Activated naive CD4-positive, alpha-beta T cell treated with Interleukin-2 at 50 U/mL for 16 hours (primary cell): ENCODE results near the gene PLXNB3.
"Not testable (repeated sequence)": the region's sequence is repeated elsewhere in the genome, so short reads cannot be mapped to it uniquely, and the experiment has no call there.

Experiments
- DNase-seq: peaks from one replicate; pipeline ENCODE4 v3.0.0-alpha.2; 2020

PLXNB3 gene

DNA sequence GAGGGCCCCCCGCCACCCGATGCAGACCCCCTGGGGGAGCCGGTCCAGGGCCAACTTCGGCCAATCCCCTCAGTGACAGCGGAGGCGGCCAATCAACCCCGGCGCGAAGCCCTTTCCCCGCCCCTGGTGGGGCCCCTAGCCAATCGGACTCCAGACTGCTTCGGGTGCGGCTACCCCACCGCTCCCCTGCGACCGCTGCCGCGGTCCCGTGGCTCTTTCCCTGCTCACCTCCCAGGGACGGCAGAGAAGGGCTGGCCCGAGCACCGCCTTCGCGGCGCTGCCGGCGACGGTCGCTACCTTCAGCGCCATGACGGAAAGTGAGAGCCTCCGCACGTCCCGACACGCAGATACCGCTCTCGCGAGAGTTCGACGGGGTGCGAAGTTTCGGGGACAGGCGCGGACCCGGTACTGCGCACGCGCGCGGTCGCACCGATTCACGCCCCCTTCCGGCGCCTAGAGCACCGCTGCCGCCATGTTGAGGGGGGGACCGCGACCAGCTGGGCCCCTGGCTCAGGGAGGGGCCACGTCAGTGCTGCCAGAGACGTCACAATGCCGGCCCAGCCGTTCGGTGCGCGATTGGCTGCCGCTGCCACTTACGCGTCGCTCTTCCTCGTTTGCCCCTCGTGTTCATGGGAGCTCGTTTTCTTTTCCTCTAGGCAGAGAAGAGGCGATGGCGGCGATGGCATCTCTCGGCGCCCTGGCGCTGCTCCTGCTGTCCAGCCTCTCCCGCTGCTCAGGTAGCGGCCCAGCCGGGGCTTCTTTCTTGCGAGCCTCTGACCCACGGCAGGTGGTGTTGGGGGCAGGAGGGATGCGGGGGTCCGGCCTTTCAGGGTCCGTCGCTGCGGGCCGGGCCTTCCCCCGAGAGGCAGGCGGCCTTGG is 30.2 kb downstream of the PLXNB3 start, which contains the start of the genes IDH3G and SSR4:
Gene IDH3G (minus strand): TSS at position 358 of the 879 bp plus-strand sequence. CDS start 49 bp downstream, at position 309.
Gene SSR4 (plus strand): TSS at position 651 of the 879 bp plus-strand sequence. CDS start 20 bp downstream, at position 671.
- DNase-seq: peak; percentile 91

GRCh38 chrX:153794897-153795816 is 31.1 kb downstream of the PLXNB3 start:
- peak; percentile 28 for DNase-seq

DNA sequence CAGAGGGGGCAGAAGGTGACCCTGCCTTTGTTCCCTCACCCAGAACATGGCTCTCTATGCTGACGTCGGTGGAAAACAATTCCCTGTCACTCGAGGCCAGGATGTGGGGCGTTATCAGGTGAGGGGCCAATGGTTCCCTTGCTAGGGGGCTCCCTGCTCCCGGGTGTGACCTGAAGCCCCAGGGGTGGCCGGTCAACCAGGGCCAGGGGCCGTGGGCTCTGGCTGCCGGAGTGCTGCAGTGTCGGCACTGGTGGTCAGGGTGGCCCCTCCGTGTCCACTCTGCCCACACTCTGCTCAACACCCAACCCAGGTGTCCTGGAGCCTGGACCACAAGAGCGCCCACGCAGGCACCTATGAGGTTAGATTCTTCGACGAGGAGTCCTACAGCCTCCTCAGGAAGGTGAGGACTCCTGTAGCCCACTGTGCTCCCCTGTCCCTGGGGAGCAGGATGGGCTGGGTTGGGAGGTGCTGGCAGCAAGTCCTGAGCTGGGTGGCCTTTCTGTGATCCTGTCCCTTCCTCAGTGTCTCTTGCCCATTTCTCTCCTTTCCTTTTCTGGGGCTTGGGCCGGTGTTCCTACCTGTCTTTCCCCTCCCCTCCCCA is 33.5 kb downstream of the PLXNB3 start:
- no peak for DNase-seq

GRCh38 chrX:153799326-153799725 is 35.3 kb downstream of the PLXNB3 start:
- no peak for DNase-seq

DNA sequence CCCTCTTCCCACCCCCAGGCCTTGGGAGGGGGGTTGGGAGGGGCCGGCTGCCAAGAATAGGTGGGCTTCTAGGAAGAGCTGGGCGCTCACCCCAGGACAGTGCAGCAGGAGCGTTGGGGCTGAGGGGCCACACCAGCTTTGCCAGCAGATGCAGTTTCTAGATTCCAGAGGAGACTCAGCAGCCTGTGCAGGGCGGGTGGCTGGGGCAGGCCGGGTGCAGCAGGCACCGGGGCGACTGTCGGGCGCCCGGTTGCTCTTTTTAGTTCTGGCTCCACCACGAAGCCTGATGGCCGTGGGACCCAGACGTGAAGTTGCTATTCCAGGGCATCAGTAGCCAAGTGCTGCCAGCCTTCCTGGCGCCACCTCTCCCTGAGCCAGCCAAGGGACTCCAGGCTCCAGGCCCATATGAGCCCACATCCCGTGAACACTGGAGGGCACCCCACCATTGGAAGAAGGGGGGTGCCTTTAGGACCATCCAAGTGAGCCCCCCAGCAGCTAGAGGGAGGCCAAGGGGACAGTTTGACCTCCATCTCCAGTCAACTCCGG is 36.2 kb downstream of the PLXNB3 start:
- no peak for DNase-seq

DNA sequence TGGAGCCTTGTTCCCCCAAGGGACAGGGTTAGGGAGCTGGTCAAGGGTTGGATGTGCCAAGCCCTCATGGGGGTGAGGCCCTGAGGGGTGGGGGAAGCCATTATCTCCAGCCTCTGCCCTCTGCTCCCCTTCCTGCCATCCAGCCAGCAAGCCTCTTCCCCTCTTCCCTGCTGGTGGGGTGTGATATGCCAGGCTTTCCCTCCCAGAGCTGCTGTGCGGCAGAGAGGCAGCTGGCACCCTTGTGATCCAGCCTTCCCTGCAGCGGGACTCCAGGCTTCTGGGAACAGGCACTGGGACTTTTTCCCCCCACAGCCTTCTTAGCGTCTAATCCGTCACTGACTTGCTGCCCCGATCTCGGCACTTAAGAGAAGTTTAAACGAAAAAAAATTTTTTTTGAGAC is 36.7 kb downstream of the PLXNB3 start:
- DNase-seq: no peak

DNA sequence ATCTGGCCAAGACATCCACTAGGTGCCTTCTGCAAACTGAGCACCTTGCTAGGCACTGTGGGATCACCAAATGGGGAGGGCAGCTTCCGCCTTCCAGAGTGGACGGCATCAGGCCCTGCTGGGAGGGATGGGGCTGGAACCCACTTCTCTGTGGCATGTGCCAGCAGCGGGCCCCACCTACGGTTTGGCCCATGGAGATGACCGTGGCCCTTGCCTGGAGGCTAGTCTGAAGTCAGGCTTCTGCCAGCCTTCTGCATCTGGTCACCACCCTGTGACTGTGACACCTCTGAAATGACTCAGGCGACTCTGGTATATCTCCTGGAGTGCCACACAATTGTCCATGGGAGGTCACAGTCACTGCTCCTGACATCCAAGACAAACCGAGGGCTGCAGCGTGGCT is 37.6 kb downstream of the PLXNB3 start:
- no peak for DNase-seq

- no peak for DNase-seq
Observed at GRCh38 chrX:153802513-153803045, 38.5 kb downstream of the PLXNB3 start.

DNA sequence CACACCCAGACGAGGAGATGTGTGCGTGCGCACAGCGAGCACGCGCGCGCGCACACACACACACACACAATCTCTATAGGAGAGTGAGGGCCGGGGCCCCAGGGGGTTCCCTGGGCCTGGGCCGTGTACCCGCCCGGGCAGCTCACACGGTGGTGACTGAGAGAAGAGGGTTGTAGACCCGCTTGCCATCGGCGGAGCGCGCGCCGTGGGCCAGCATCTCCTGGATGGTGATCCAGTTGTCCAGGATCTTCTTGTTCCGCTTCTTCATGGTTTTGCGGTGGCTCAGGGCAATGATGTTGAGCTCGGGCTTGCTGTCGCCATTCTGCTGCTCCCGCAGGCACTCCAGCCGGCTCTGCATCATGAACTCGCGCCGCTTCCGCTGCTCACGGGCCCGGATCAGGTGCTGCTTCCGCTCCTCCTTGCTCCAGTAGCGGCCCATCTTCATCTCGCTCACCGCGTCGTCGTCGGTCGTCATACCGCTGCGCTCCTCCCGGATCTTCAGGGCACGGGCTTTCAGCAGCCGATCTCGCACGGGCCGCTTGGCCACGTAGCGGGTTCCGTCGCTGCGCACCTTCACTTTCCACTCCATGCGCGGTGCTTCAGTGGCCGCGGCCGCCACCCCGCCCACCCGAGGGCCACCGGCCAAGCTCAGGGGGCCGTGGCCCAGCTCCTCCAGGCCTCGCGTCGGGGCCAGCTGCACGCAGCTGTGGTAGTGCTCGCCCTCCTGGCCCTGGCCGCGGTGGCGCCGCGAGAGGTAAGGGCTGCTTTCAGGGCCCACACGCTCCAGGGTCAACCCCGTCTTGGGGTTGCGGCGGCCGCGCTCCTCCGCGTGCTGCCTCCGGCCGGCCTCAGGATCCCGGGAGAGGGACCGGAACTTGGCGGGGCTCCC is 39.4 kb downstream of the PLXNB3 start:
- DNase-seq: no peak

DNA sequence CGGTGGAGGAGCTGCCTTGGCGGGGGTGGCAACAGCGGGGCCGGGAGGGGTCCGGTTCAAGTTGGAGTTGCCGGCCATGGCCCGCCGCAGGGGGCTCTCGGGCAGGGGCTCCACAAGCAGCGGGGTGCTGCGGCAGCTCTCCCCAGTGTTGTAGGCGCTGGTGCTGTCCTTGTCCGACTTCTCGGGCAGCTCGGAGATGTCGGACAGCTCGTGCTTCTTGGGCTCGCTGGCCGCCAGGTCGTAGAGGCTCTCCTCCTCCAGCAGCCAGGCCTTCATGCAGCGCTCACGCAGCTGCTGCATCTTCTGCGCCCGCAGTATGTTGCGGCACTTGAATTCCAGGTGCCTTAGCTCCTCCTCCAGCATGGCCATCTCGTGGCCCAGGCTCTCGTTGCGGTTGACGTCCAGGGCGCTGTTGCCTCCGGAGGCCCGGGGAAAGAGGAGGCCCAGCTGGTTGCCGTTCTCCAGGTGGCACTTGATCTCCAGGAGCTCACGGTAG is 40.1 kb downstream of the PLXNB3 start:
- DNase-seq: no peak

- DNase-seq: no peak
Observed at GRCh38 chrX:153804621-153805020, 40.6 kb downstream of the PLXNB3 start.

- DNase-seq: no peak
Observed at GRCh38 chrX:153805436-153805835, 41.4 kb downstream of the PLXNB3 start.

DNA sequence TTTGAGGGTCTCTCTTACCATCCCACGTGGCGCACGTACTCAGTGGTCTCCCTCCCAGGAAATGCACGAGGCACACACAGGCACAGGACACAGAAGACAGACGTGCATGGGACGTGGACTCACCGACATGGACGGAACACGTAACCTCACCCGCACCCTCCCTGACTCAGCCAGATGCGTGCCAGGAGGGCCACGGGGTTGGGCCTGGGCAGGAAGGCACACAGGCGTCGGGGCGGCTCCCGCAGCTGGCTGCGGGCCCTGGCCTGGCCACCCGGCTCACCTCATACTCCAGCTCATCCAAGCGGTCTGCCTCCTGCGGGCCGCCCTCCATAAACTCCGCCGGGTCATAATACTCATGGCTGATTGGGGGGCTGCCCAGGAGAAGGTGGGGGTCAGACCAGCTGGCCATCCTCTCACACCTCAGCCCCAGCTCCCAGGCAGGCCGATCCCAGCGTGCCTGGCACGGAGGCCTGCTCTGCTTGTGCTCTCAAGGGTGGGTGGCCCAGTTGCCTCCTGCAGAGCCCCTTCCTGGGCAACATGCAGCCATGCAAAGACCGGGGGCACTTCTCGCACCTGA is 43.0 kb downstream of the PLXNB3 start:
- DNase-seq: no peak

DNA sequence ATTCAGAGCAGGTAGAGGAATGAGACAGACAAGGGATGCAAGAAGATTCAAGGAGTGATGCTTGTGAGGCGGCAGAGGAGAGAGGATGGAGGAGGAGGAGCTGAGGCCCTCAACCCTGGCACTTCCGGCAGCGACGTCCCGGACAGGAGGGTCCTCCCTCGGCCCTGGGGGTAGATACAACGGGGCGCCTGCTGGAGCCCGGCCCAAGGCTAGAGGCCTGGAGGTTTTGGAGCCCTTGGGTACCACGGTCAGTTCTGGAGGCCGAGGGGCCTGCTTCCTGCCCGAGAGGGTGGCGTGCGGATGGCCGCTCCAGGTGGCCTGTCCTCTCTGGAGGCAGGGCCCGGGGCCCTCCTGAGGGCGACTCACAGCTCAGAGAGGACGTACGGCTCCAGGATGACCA is 43.9 kb downstream of the PLXNB3 start:
- no peak for DNase-seq

- DNase-seq: no peak
Observed at GRCh38 chrX:153812220-153812619, 48.2 kb downstream of the PLXNB3 start.

GRCh38 chrX:153813161-153813560 is 49.1 kb downstream of the PLXNB3 start:
- no peak for DNase-seq

- no peak for DNase-seq
Observed at GRCh38 chrX:153814591-153815315, 50.7 kb downstream of the PLXNB3 start.

GRCh38 chrX:153816831-153817690 is 53.0 kb downstream of the PLXNB3 start:
- DNase-seq: peak; percentile 46

DNA sequence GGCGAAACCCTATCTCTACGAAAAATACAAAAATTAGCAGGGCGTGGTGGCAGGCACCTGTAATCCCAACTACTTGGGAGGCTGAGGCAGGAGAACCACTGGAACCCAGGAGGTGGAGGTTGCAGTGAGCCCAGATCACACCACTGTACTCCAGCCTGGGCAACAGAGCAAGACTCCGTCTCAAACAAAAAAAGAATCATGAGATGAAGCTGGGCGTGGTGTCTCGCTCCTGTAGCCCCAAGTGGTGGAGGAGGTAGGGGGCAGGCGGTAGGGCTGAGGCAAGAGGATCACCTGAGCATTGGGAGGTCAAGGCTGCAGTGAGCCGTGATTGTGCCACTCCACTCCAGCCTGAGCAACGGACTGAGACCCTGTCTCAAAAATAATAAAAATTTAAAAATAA is 54.0 kb downstream of the PLXNB3 start:
- not testable (repeated sequence) for DNase-seq
